Measurements from ENCODE around the gene MB.

MB gene

GRCh38 chr22:35612903-35613302 is 4.2 kb downstream of the MB start:
- no peaks in the 10 kb centered on the region for H3K4me1 ChIP-seq (ENCODE audit: control insufficient read depth in 1 of 2, insufficient read depth in 1 of 2, low read depth in 1 of 2, low read length in 1 of 2)
- no peak overlapping the region for H3K27ac ChIP-seq
- H3K36me3 ChIP-seq = no peaks in the 10 kb centered on the region
- no peak for TF ChIP-seq CTCF (IDR thresholded peaks at IDR 0.05)
- no peak overlapping the region for H3K4me3 ChIP-seq (ENCODE audit: low read depth in 1 of 2, low read length in 1 of 2)
- H3K27me3 ChIP-seq = peaks cover 46% of the 10 kb centered on the region
- no peaks in the 10 kb centered on the region for H3K9me3 ChIP-seq

DNA sequence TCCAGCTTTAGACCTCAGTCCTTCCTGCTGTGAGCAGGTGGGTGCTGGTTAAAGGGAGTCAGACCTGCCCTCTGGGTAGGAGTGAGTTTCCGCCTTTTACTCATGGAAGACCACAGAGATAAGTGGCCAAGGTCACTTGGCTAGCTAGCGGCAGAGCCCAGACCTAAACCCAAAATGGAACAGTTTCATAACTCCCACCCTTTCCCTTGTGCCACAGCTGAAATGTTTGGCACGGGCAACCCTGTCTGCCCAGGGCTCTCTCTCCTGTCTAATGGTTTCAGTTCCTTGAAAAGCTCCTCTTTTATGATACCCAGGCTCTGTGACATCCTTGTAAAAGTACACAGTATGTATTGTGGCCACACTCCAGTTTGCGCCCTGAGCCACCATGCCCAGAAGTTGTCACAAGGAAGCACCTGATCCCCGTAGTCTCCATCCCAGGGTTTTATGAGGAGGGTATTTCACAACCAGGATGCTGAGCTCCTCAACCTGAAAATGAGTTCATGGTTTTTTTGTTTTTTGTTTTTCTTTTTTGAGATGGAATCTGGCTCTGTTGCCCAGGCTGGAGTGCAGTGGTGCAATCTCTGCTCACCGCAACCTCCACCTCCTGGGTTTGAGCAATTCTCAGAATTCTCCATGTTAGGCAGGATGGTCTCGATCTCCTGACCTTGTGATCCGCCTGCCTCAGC is 5.1 kb downstream of the MB start:
- Histone ChIP-seq H3K36me3 (no peaks in the 10 kb centered on the region), H3K9me3 (no peaks in the 10 kb centered on the region), H3K4me3 (ENCODE audit: low read depth in 1 of 2, low read length in 1 of 2) (no peak overlapping the region), H3K4me1 (ENCODE audit: control insufficient read depth in 1 of 2, insufficient read depth in 1 of 2, low read depth in 1 of 2, low read length in 1 of 2) (no peaks in the 10 kb centered on the region), H3K27me3 (peaks cover 38% of the 10 kb centered on the region), H3K27ac (no peak overlapping the region)
- TF ChIP-seq CTCF (IDR thresholded peaks at IDR 0.05) = no peak

GRCh38 chr22:35611200-35611890 is 5.8 kb downstream of the MB start:
- H3K4me3 ChIP-seq (ENCODE audit: low read depth in 1 of 2, low read length in 1 of 2) = no peak overlapping the region
- no peak overlapping the region for H3K27ac ChIP-seq
- no peaks in the 10 kb centered on the region for H3K9me3 ChIP-seq
- no peaks in the 10 kb centered on the region for H3K4me1 ChIP-seq (ENCODE audit: control insufficient read depth in 1 of 2, insufficient read depth in 1 of 2, low read depth in 1 of 2, low read length in 1 of 2)
- no peak for TF ChIP-seq CTCF (IDR thresholded peaks at IDR 0.05)
- H3K36me3 ChIP-seq = no peaks in the 10 kb centered on the region
- H3K27me3 ChIP-seq = peaks cover 38% of the 10 kb centered on the region

- H3K4me1 ChIP-seq (ENCODE audit: control insufficient read depth in 1 of 2, insufficient read depth in 1 of 2, low read depth in 1 of 2, low read length in 1 of 2) = no peaks in the 10 kb centered on the region
- no peaks in the 10 kb centered on the region for H3K36me3 ChIP-seq
- no peak overlapping the region for H3K4me3 ChIP-seq (ENCODE audit: low read depth in 1 of 2, low read length in 1 of 2)
- H3K27ac ChIP-seq = no peak overlapping the region
- TF ChIP-seq CTCF (IDR thresholded peaks at IDR 0.05) = no peak
- peaks cover 38% of the 10 kb centered on the region for H3K27me3 ChIP-seq
- no peaks in the 10 kb centered on the region for H3K9me3 ChIP-seq
Measured at GRCh38 chr22:35610741-35611140, 6.4 kb downstream of the MB start.

DNA sequence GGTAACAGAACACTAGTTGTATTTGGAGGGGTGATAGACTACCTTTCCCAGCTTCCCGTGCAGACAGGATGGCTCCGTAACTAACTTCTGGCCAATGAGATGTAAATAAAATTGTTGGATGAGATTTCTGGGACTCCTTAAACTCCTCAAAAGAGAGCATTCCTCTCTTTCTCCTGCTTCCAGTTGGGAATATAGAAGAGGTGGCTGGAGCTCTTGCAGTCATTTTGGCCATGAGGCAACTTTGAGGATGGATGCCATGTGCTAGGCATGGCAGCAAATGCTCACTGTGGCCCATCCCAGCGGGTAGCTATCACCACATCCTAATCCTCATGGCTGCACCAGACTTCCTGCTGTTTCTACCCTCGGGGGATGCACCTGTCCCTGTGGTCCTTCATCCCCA is 7.4 kb downstream of the MB start:
- Histone ChIP-seq H3K4me1 (ENCODE audit: control insufficient read depth in 1 of 2, insufficient read depth in 1 of 2, low read depth in 1 of 2, low read length in 1 of 2) (no peaks in the 10 kb centered on the region), H3K9me3 (no peaks in the 10 kb centered on the region), H3K27ac (no peak overlapping the region), H3K36me3 (no peaks in the 10 kb centered on the region), H3K27me3 (peaks cover 38% of the 10 kb centered on the region), H3K4me3 (ENCODE audit: low read depth in 1 of 2, low read length in 1 of 2) (no peak overlapping the region)
- no peak for TF ChIP-seq CTCF (IDR thresholded peaks at IDR 0.05)

Measured in neutrophil (primary cell).